HG03159 (cell line): ENCODE data around the gene STAG1.
"Not testable (repeated sequence)": the region's sequence is repeated elsewhere in the genome, so short reads cannot be mapped to it uniquely, and the experiment has no call there.

Experiments
- ATAC-seq: cut with Tn5 transposase; IDR thresholded peaks from one replicate; pipeline ENCODE4 v1.9.1; 2021; ENCODE audit warnings: mild to moderate bottlenecking, moderate library complexity; ENCODE audit not compliant: unreplicated experiment

Gene STAG1

DNA sequence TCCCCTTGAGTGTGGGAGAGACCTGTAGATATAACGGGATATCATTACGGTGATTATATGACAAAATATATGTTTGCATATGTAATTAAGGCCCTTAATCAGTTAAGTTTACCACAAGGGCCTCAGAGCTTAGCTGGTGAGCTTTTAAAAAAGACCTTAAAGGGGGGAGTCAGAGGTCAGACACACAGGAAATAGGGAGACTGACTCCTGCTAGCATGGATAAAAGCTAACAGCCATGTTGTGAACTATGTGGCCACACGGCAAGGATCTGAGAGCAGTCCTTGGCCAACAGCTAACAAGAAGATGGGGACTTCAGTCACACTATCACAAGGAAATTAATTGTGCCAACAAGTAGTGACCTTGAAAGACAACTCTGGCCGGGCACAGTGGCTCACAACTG is 3.1 kb downstream of the STAG1 start:
- ATAC-seq = no peak

DNA sequence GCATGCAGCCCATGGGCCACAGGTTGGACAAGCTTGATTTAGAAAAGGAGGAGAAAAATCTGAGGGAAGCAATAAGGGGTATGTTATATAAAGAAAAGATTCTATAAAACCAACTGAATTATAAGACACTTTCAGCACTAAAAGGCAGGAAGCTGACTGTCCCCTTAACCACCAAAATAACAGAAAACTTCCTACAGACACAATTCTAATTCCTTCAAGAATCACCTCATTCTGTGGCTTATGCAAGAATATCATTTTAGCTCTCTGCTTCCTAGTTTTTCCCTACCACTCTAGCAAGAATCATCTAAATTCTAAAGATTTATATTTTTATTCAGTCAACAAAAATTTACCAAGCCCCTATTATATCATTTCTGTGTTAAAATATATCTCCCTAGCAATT is 6.3 kb downstream of the STAG1 start:
- ATAC-seq = no peak

DNA sequence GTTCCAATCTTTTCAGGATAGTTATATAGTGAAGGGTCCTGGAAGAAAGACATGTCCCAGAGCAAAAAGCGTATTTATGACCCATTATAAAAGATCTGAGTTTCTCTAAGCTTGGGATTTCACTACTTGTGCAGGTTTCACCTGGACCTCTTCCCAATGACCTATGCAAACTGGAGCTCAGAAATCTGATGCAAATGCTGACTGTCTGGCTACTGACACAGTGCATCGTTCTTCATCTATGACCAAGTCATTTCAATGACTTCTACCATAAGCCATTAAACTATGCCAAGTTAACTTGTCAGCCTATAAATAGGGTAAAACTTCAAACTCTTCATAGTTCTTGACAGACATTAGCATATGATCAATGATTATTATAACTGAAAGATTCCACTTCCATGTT is 11.1 kb downstream of the STAG1 start:
- no peak for ATAC-seq

DNA sequence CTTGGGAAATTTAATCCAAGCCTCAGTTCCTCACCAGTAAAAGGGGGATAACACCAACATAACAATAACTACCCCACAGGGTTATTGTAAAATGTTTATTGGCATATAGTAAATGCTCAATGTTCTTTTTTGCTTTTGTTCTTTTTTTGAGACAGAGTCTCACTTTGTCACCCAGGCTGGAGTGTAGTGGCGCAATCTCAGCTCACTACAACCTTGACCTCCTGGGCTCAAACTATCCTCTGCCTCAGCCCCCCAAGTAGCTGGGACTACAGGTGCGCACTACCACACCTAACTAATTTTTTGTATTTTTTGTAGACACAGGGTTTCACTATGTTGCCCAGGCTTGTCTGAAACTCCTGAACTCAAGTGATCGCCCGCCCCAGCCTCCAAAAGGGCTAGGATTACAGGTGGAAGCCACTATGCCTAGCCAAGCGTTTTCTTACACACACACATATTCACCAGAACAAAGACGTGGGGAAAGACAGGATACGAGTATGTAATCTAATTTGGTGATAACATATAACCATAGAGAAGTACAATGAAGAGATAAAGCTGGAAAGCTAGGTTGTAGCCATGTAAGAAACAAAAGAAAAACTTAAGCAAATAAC is 11.7 kb downstream of the STAG1 start:
- ATAC-seq = no peak

DNA sequence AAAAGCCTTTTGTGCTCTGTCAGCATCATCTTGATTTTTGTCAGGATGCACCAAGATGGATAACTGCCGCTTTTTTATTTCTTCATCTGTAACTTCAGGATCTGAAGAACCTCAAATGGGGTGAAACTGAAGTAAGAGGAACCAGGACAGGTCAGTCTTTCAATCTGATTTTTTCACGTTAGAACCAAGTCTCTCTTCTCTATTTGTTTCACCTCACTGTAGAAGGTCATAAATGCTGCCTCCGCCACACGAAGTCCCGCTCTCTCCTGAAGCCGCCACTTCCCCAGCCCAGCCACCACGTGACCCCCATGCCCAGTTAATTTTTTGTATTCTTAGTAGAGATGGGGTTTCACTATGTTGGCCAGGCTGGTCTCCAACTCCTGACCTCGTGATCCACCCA is 15.2 kb downstream of the STAG1 start:
- not testable (repeated sequence) for ATAC-seq

DNA sequence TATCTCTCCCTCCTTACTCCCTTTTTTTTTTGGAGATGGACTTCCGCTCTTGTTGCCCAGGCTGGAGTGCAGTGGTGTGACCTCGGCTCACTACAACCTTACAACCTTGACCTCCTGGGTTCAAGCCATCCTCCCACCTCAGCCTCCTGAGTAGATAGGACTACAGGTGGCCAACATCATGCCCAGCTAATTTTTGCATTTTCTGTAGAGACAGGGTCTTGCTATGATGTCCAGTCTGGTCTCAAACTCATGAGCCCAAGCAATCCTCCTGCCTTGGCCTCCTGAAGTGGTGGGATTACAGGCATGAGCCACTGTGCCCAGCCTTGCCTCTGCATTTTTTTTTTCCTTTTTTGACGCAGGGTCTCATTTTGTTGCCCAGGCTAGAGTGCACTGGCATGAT is 17.1 kb downstream of the STAG1 start:
- ATAC-seq = no peak

DNA sequence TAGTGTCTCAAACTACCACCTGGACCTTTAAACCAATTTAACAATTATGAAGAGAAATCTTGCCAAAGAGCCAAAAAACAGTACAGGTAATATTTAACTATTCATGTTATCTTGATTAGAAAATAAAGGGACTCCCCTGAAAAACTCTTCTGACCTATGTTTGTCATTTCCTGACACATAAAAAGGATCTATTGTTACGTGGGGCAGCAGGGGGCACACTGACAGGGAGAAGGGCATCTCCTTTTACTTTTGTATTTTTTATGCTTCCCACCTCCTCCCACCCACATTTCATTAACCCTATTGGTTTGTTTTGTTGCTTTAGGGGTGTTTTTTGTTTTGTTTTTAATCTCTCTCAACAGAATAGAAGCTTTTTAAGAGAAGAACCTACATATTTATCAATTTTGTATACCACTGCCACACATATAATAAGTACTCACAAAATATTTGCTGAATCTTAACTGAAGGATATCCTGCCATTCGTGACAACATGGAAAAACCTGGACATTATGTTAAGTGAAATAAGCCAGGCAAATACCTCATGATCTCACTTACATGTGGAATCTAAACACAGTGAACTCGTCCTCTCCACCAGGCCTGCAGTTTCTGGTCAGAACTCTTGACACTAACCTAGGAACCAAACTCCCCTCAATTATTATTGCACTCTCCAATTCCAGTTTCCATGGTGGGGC is 17.7 kb downstream of the STAG1 start:
- no peak for ATAC-seq

DNA sequence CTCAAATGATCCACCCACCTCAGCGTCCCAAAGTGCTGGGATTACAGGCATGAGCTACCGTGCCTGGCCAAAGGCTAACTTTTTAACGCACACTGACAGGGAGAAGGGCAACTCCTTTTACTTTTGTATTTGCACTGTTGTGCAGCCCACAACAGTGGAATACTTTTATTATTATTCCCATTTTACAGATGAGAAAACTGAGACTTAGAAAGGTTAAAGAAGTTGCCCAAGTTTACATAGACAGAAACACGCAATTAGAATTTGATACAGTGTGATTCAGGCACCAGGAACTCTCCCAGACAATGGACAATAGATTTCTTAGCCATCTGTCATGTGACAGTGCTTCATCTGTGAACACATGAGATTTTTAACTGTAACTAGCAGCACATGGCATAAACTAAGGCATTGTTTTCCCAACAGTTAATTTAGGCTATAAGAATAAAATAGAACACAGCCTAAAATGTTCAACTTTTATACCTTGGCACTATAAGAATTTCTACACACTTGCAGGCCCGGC is 18.8 kb downstream of the STAG1 start:
- no peak for ATAC-seq

DNA sequence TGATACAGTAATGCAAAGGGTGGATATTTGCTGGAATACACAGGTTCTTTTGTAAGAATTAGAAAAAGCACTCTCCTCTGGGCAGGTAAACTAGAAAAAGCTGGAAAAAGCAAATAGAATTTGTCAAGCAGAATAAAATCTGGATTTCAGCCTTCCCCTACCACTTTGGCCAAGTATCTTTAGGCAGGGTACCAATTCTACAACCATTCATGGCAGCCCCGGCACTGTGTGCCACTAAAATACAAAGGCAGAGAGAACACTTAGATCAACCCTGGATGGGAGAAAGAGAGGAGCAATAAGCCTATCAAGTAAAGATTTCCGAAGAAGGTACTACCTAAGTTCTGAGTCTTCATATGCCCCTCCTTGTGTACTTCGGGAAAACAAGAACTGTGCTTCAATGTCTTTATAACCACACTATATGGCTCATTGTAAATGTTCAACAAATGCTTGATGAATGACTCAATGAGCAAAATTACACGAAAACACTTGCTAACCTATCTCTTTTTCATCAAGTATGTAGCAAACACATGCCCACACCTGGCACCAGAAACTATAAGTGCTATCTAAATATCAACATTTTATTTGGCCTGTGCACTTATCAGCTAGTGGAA is 20.8 kb downstream of the STAG1 start:
- ATAC-seq = no peak

DNA sequence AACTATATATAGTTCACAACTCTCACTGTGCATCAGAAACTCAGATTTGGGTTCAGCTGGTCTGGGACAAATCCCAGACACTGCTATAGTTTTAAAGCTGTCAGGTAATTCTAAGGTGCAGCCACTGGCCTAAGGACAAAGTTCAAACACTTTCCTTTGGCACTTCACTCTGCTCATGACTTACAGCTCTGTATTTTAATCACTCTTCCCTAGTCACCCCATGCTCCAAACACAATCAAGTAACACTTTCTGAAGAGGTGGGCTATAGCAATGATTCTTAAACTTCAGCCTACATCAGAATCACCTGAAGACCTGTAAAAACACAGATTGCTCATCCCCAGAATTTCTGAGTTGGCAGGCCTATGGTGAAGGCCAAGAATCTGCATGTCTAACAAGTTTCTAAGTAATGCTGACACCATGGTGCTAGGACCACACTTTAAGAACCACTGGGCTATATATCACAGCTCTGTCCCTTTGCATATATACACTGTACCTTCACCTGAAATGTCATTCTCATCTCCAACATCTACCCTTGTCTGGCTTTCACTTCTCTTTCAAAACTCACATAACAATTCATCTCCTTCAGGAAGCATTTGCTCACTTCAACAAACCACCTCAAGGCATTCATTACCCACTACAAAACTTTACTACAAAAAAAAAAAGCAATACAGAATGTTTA is 21.4 kb downstream of the STAG1 start:
- ATAC-seq = no peak

DNA sequence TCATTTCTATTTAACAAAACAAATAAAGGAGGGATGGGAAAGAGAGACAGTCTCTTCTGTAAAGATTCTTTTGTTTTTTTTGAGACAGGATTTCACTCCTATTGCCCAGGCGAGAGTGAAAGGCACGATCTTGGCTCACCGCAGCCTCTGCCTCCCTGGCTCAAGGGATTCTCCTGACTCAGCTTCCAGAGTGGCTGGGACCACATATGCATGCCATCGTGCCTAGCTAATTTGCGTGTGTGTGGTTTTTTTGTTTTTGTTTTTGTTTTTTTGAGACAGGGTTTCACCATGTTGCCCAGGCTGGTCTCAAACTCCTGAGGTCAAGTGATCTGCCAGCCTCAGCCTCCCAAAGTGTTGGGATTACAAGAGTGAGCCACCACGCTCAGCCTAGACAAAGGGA is 23.3 kb downstream of the STAG1 start:
- no peak for ATAC-seq

DNA sequence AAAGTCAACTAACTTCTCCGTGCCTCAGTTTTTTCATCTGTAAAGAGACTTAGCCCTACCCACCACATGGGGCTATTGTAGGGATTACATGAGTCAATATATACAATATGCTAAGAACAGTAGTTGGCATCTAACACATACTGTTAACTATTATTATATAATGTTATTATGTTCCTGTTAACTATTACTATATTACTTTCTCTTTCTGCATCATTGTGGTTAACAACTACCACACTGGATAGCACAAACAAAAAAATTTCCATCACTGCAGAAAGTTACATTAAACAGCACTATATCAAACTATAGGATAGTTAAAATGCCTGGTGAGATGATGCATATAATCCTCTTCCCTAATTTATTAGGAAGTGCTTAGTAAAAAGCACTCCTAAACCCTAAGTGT is 23.7 kb downstream of the STAG1 start:
- ATAC-seq = peak; percentile 80

DNA sequence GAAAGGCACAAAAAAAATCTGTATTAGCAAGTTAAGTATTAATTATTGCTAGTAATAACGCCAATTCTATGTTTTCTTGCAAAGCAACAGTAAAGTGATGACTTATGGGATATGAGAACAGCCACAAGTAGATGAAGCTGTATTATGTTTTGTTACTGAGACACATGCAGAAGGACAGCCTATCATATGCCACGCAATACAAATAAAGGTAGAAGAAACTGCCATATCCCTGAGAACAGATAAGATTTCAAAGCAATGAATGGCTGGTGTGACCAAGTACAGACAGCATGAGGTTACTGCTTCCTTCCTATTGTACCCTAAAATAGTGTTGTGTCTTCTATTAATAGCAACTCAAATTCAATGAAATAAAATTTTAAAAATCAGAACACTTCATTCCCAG is 26.7 kb downstream of the STAG1 start:
- ATAC-seq = no peak

DNA sequence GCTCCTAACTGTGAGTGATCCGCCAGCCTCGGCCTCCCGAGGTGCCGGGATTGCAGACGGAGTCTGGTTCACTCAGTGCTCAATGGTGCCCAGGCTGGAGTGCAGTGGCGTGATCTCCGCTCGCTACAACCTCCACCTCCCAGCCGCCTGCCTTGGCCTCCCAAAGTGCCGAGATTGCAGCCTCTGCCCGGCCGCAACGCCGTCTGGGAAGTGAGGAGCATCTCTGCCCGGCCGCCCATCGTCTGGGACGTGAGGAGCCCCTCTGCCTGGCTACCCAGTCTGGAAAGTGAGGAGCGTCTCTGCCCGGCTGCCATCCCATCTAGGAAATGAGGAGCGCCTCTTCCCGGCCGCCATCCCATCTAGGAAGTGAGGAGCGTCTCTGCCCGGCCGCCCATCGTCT is 29.3 kb downstream of the STAG1 start:
- not testable (repeated sequence) for ATAC-seq

DNA sequence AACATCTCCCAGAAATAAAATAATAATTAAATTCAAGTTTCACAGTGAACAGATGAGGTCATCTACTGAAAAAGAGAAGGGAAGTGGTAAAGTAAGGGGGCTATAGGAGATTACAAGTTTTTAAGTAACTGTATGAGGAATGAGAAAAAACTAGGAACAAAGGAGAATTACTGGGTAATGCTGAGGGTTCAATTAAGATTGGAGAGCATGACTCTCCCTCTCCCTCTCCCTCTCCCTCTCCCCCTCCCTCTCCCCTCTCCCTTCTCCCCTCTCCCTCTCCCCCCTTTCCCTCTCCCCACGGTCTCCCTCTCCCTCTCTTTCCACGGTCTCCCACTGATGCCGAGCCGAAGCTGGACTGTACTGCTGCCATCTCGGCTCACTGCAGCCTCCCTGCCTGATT is 29.8 kb downstream of the STAG1 start:
- not testable (repeated sequence) for ATAC-seq

DNA sequence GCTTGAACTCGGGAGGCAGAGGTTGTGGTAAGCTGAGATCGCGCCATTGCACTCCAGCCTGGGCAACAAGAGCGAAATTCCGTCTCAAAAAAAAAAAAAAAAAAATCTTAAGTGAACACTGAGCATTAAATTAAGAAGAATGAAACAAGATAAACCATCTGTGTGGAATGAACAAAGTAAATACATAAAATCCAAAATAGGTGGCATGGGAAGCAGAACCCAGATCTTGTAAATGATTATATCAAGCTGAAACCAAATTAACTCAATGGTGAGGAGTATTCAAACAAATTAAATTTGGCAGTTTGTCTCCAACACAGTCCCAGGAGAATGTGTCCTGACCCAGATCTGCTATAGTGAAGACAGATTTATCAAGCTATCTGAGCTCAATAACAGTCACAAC is 32.1 kb downstream of the STAG1 start:
- ATAC-seq = no peak

DNA sequence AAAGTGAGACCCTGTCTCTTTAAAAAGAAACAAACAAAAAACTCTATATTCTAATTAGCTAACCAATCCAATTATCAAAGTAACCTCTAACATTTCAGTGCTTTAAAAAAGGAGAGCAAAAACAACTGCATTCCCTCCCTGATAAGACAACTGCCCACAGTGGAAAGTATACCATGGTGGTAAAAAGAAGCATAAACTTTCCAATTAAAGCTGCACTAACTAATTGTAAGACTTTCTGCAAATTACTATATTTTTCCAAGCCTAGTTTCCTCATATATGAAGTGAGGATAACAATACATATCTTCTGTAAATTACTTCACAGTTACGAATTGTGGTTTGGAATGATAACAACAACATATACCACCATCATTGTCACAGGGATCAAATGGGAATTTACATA is 35.5 kb downstream of the STAG1 start:
- ATAC-seq = no peak

DNA sequence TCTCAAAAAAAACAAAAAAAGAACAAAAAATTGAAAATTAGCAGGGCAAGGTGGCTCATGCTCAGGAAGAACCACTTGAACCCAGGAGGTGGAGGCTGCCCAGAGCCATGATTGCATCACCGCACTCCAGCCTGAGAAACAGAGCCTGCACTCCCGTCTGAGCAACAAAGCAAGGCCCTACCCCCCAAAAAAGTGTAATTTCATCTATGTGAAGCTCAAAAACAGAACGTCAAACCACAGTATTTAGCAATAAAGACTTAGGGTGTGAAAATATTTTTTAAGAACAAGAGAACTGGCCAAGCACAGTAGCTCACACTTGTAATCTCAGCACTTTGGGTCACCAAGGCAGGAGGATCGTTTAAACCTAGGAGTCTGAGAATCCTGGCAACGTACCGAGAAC is 38.2 kb downstream of the STAG1 start:
- no peak for ATAC-seq

DNA sequence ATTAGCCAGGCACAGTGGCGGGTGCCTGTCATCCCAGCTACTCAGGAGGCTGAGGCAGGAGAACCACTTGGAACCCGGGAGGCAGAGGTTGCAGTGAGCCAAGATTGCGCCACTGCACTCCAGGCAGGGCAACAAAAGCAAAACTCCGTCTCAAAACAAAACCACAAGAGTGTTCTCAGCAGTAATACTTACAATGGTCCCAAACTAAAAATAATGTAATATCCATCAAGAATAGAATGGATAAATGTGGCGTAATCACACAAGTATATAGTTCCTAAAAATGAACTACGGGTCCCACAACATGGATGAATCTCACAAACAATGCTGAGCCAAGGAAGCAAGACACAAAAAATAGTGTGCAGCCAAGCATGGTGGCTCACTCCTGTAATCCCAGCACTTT is 39.2 kb downstream of the STAG1 start:
- ATAC-seq = no peak

DNA sequence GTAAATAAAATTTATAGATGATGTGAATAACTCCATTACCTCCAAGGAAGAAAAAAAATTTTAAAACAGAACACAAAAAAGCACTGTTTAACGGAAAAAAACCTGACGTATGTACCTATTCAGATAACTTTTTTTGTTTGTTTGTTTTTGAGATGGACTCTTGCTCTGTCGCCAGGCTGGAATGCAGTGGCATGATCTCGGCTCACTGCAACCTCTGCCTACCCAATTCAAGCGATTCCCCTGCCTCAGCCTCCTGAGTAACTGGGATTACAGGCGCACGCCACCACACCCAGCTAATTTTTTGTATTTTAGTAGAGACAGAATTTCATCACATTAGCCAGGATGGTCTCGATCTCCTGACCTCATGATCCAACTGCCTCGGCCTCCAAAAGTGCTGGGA is 40.3 kb downstream of the STAG1 start:
- not testable (repeated sequence) for ATAC-seq

DNA sequence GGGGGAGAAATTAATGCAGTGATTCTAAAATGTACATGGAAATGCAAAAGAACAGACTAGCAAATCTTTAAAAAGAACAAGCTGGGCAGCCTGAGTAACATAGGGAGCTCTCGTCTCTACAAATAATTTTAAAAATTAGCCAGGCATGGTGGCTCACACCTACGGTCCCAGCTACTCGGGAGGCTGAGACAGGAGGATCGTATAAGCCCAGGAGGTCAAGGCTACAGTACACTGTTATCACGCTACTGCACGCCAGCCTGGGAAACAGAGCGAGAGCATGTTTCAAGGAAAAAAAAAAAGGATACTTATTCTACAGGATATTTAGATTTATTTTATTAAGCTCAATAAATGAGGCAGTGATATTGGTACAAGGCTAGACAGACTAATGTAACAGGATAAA is 40.9 kb downstream of the STAG1 start:
- ATAC-seq = no peak

DNA sequence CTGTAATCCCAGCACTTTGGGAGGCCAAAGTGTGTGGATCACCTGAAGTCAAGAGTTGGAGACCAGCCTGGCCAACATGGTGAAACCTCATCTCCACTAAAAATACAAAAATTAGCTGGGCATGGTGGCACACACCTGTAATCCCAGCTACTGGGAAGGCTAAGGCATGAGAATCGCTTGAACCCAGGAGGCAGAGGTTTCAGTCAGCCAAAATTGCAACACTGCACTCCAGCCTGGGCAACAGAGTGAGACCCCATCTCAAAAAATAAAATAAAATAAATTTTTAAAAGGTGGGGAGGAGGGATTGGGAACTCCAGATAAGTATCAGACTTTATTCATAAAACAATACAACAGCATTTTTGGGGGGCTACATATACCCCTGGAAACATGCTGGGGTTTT is 42.4 kb downstream of the STAG1 start:
- ATAC-seq = not testable (repeated sequence)
